Panc1 (cell line): ENCODE results near the gene SLC44A1. TPM values are rescaled to one million over a fixed set of nuclear protein-coding genes. Genes with fewer than 3 reads are reported as not detected.

ENCODE experiments used
- ATAC-seq: fragments of 200-7000 bp; cut with Tn5 transposase; 2 replicates; pipeline ENCODE4 v1.9.1; 2020; ENCODE audit warnings: mild to moderate bottlenecking, moderate library complexity
- BruUV-seq: library from RNA; stranded (reverse); fragments of 400-500 nt; replicated peaks from 2 replicates; lab custom pipeline; 2021; lab: Mats Ljungman, UMichigan
- CTCF ChIA-PET: fragments of 300-600 bp; sonication (Branson Sonifier 250); formaldehyde crosslinking; loops from one replicate; lab custom pipeline; 2022; ENCODE audit warnings: antibody characterized with exemption; lab: Charles Lee
- POLR2A ChIA-PET: fragments of 300-600 bp; sonication (Branson Sonifier 250); formaldehyde crosslinking; loops from one replicate; lab custom pipeline; 2022; ENCODE audit warnings: antibody characterized with exemption; lab: Charles Lee
- DNase-seq: peaks from one replicate; pipeline ENCODE4 v3.0.0-alpha.2; 2010; ENCODE audit warnings: low read depth, low spot score
- H3K27ac ChIP-seq: 2 replicates; pipeline ENCODE4 v1.5.1; 2011; ENCODE audit warnings: mild to moderate bottlenecking, low read length, inconsistent platforms
- H3K27me3 ChIP-seq: fragments of 200-500 bp; sonication (Bioruptor generic); 2 replicates; pipeline ENCODE4 v1.6.0; 2014; ENCODE audit warnings: low read length, inconsistent platforms; ENCODE audit not compliant: control insufficient read depth, insufficient read depth
- H3K36me3 ChIP-seq: fragments of 200-500 bp; sonication (Bioruptor generic); 2 replicates; pipeline ENCODE4 v1.5.1; 2014; ENCODE audit warnings: inconsistent platforms, mild to moderate bottlenecking, low read length, moderate library complexity; ENCODE audit not compliant: control insufficient read depth, insufficient read depth
- H3K4me1 ChIP-seq: 2 replicates; pipeline ENCODE4 v1.5.1; 2011; ENCODE audit warnings: inconsistent platforms, mild to moderate bottlenecking, low read length, moderate library complexity; ENCODE audit not compliant: control insufficient read depth, insufficient read depth
- H3K4me3 ChIP-seq, 2 experiments: 2 replicates each; pipeline ENCODE4 v1.5.1; 2011 to 2012; ENCODE audit warnings: low read depth in 2 of 2, low read length in 2 of 2, mild to moderate bottlenecking in 2 of 2, inconsistent platforms in 1 of 2, moderate library complexity in 1 of 2
- H3K9me3 ChIP-seq: fragments of 200-500 bp; sonication (Bioruptor generic); 2 replicates; pipeline ENCODE4 v1.5.1; 2014; ENCODE audit warnings: low read depth, mild to moderate bottlenecking, inconsistent platforms, low read length, moderate library complexity; ENCODE audit not compliant: control insufficient read depth, insufficient read depth
- CTCF ChIP-seq: fragments of 450-650 bp; IDR thresholded peaks from 2 replicates; pipeline ENCODE4 v1.5.1; 2017; ENCODE audit warnings: mild to moderate bottlenecking
- POLR2AphosphoS5 ChIP-seq: IDR thresholded peaks from 2 replicates; pipeline ENCODE4 v1.6.1; 2012; ENCODE audit warnings: mild to moderate bottlenecking, low read depth, low read length, moderate library complexity
- REST ChIP-seq, 2 experiments: IDR thresholded peaks; 2 replicates each; pipeline ENCODE4 v1.6.1; 2011 to 2012; ENCODE audit warnings: low read depth in 2 of 2, control low read depth in 1 of 2, low read length in 1 of 2, mild to moderate bottlenecking in 1 of 2, moderate library complexity in 1 of 2; ENCODE audit not compliant: insufficient read depth in 1 of 2
- SIN3A ChIP-seq: IDR thresholded peaks from 2 replicates; pipeline ENCODE4 v1.6.1; 2012; ENCODE audit warnings: low read depth, mild to moderate bottlenecking, low read length, moderate library complexity, borderline replicate concordance; ENCODE audit not compliant: insufficient read depth
- TCF7L2 ChIP-seq: IDR thresholded peaks from 2 replicates; pipeline ENCODE4 v1.6.1; 2011; ENCODE audit warnings: mild to moderate bottlenecking, low read depth, low read length, inconsistent platforms
- in situ Hi-C: cut with HindIII; loops from 2 replicates; pipeline ENCODE4 v1.10.0; 2016; ENCODE audit warnings: low sequenced_read_pairs, low pct_unique_long_range_greater_than_20kb
- intact Hi-C: fragments of 100-400 bp; cut with micrococcal nuclease; formaldehyde crosslinking; loops from one replicate; pipeline ENCODE4 v1.10.0; 2022; ENCODE audit not compliant: unreplicated experiment
- total RNA-seq: library from RNA; stranded (reverse); gene quantifications from one replicate; pipeline ENCODE4 v1.2.1, GENCODE V29; 2021; ENCODE audit not compliant: unreplicated experiment

The SLC44A1 gene
- total RNA-seq, 1 experiment from 2014 or later, result 8.7 TPM

- Histone ChIP-seq H3K9me3 (no peaks in the 10 kb centered on the region), H3K27me3 (no peaks in the 10 kb centered on the region), H3K36me3 (no peaks in the 10 kb centered on the region), H3K4me3 (no peak overlapping the region), H3K27ac (no peak overlapping the region), H3K4me1 (no peaks in the 10 kb centered on the region)
- ChIA-PET CTCF (no interaction called here), POLR2A (no interaction called here)
- no peak for TF ChIP-seq SIN3A
- TF ChIP-seq POLR2AphosphoS5, result no peak
- TF ChIP-seq CTCF, result no peak
- TF ChIP-seq REST (IDR thresholded peaks at IDR 0.05; ENCODE audit: insufficient read depth in 1 of 2, low read depth in 2 of 2, low read length in 1 of 2), result no peak
- TF ChIP-seq TCF7L2, result no peak
- intact Hi-C loops (no loop called here), in situ Hi-C loops (no loop called here)
- BruUV-seq, result no TSS peak
- no peak for ATAC-seq
- no peak for DNase-seq
Measured at GRCh38 chr9:105306351-105307140, 62.1 kb downstream of the SLC44A1 start.

- BruUV-seq, result no TSS peak
- no peak overlapping the region for H3K27ac ChIP-seq
- ATAC-seq (no peak), DNase-seq (no peak)
- H3K27me3 ChIP-seq, result no peaks in the 10 kb centered on the region
- CTCF ChIA-PET, result no interaction called here
- no peaks in the 10 kb centered on the region for H3K36me3 ChIP-seq
- no peaks in the 10 kb centered on the region for H3K4me1 ChIP-seq
- intact Hi-C loops, result no loop called here
- H3K9me3 ChIP-seq, result no peaks in the 10 kb centered on the region
- in situ Hi-C loops, result no loop called here
- POLR2A ChIA-PET, result no interaction called here
- H3K4me3 ChIP-seq, result no peak overlapping the region
- no peak for TF ChIP-seq TCF7L2
- no peak for TF ChIP-seq CTCF
Measured at GRCh38 chr9:105307591-105308130, 63.2 kb downstream of the SLC44A1 start.
